ENCODE results near the gene TUFT1. TPM values are rescaled to one million over a fixed set of nuclear protein-coding genes. Genes with fewer than 3 reads are reported as not detected.

The TUFT1 gene
- total RNA-seq, 2 experiments from 2014 or later = 4.5 to 4.9 TPM

GRCh38 chr1:151504759-151505158 lies 35.4 kb upstream of the TUFT1 start:
- H3K27ac Mint-ChIP-seq = no peak overlapping the region
- POLR2A ChIA-PET = no interaction called here
- CTCF ChIA-PET = no interaction called here
- no peak for DNase-seq
- peaks cover 8% of the 10 kb centered on the region for H3K4me1 Mint-ChIP-seq
- H3K27me3 Mint-ChIP-seq = peaks cover 12% of the 10 kb centered on the region
- H3K9me3 Mint-ChIP-seq = no peaks in the 10 kb centered on the region
- no peak overlapping the region for H3K4me3 Mint-ChIP-seq
- no peaks in the 10 kb centered on the region for H3K36me3 Mint-ChIP-seq (ENCODE audit: low read depth)

- peaks cover 20% of the 10 kb centered on the region for H3K27me3 Mint-ChIP-seq
- POLR2A ChIA-PET = no interaction called here
Observed at GRCh38 chr1:151508833-151509232, 31.3 kb upstream of the TUFT1 start.

GRCh38 chr1:151509350-151510019 lies 30.6 kb upstream of the TUFT1 start:
- Mint-ChIP-seq H3K27me3 (peaks cover 22% of the 10 kb centered on the region), H3K4me3 (no peak overlapping the region), H3K36me3 (ENCODE audit: low read depth) (no peaks in the 10 kb centered on the region), H3K27ac (no peak overlapping the region), H3K4me1 (peaks cover 26% of the 10 kb centered on the region), H3K9me3 (no peaks in the 10 kb centered on the region)
- ChIA-PET POLR2A (no interaction called here), CTCF (interaction anchor here (1.5 to 2.1 kb wide), 2 partner anchors 15 to 24 kb away, joined by 4 to 6 read pairs; no protein-coding TSS in a partner anchor)
- no peak for DNase-seq

More at GRCh38 chr1:151508833-151509232, 31.3 kb upstream of the TUFT1 start:
- DNase-seq = no peak
- CTCF ChIA-PET = no interaction called here
- Mint-ChIP-seq H3K4me1 (peaks cover 23% of the 10 kb centered on the region), H3K4me3 (no peak overlapping the region), H3K9me3 (no peaks in the 10 kb centered on the region), H3K36me3 (ENCODE audit: low read depth) (no peaks in the 10 kb centered on the region), H3K27ac (no peak overlapping the region)

GRCh38 chr1:151510020-151510405 lies 30.1 kb upstream of the TUFT1 start:
- DNase-seq = no peak
- H3K27me3 Mint-ChIP-seq = peaks cover 22% of the 10 kb centered on the region
- peak overlapping the region; percentile 83 for H3K4me3 Mint-ChIP-seq
- no peaks in the 10 kb centered on the region for H3K36me3 Mint-ChIP-seq (ENCODE audit: low read depth)
- no peaks in the 10 kb centered on the region for H3K9me3 Mint-ChIP-seq
- ChIA-PET POLR2A (interaction anchor here (1.3 kb wide), 1 partner anchor 25 kb away, joined by 3 read pairs; no protein-coding TSS in a partner anchor), CTCF (interaction anchor here (1.2 to 2.1 kb wide), 3 partner anchors 10 to 23 kb away, joined by 4 to 6 read pairs (median 5); no protein-coding TSS in a partner anchor)
- H3K27ac Mint-ChIP-seq = no peak overlapping the region
- peaks cover 26% of the 10 kb centered on the region for H3K4me1 Mint-ChIP-seq

DNA sequence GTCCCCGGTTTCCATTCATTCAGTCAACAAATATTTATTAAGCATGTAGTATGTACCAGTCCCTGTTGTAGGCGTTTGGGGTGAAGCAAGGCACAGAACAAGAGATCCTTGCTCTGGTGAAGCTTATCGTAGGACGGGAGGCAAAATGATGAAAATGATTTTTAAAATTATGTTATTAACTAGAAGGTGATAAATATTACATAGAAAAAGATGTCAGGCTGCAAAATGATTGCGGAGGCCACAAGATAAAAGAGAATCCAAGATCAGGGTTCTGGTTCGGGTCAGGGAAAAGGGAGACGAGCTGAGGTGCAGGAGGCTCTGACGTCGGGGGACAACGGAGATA lies 29.5 kb upstream of the TUFT1 start:
- no peak for DNase-seq
- peak overlapping the region; percentile 83 for H3K4me3 Mint-ChIP-seq
- H3K4me1 Mint-ChIP-seq = peaks cover 26% of the 10 kb centered on the region
- CTCF ChIA-PET = interaction anchor here (1.0 to 2.1 kb wide), 5 partner anchors 9 to 66 kb away, joined by 3 to 6 read pairs (median 4); no protein-coding TSS in a partner anchor
- no peaks in the 10 kb centered on the region for H3K36me3 Mint-ChIP-seq (ENCODE audit: low read depth)
- peaks cover 22% of the 10 kb centered on the region for H3K27me3 Mint-ChIP-seq
- H3K27ac Mint-ChIP-seq = no peak overlapping the region
- H3K9me3 Mint-ChIP-seq = no peaks in the 10 kb centered on the region
- POLR2A ChIA-PET = interaction anchor here (1.1 to 1.4 kb wide), 3 partner anchors 25 to 65 kb away, joined by 3 to 4 read pairs (median 3); no protein-coding TSS in a partner anchor

- Mint-ChIP-seq H3K27ac (no peak within 1 kb of the TSS), H3K4me3 (peak within 1 kb of the TSS; percentile 83), H3K36me3 (ENCODE audit: low read depth) (no peaks in the 10 kb centered on the region), H3K4me1 (peaks cover 24% of the 10 kb centered on the region), H3K9me3 (no peaks in the 10 kb centered on the region), H3K27me3 (peaks cover 18% of the 10 kb centered on the region)
- CTCF ChIA-PET = interaction anchor here (1.0 to 2.1 kb wide), 5 partner anchors 9 to 67 kb away, joined by 3 to 6 read pairs (median 4); no protein-coding TSS in a partner anchor
- DNase-seq = peak; percentile 85
- POLR2A ChIA-PET = interaction anchor here (0.6 to 1.4 kb wide), 4 partner anchors 26 to 64 kb away, joined by 3 to 4 read pairs (median 3); no protein-coding TSS in a partner anchor
Observed at GRCh38 chr1:151510957-151511635, 29.0 kb upstream of the TUFT1 start, which contains the start of gene CGN. Gene CGN (plus strand): TSS chr1:151511387. CDS start chr1:151518520, 7,133 bp downstream.

GRCh38 chr1:151511636-151512215 lies 28.4 kb upstream of the TUFT1 start:
- Mint-ChIP-seq H3K4me1 (peaks cover 24% of the 10 kb centered on the region), H3K27ac (no peak overlapping the region), H3K27me3 (peaks cover 15% of the 10 kb centered on the region), H3K36me3 (ENCODE audit: low read depth) (no peaks in the 10 kb centered on the region), H3K9me3 (no peaks in the 10 kb centered on the region), H3K4me3 (peak overlapping the region; percentile 83)
- ChIA-PET CTCF (interaction anchor here (1.0 to 2.1 kb wide), 3 partner anchors 22 to 67 kb away, joined by 3 to 6 read pairs (median 4); no protein-coding TSS in a partner anchor), POLR2A (interaction anchor here (0.6 to 1.4 kb wide), 3 partner anchors 9 to 57 kb away, joined by 3 to 4 read pairs (median 3); no protein-coding TSS in a partner anchor)
- peak; percentile 21 for DNase-seq

DNA sequence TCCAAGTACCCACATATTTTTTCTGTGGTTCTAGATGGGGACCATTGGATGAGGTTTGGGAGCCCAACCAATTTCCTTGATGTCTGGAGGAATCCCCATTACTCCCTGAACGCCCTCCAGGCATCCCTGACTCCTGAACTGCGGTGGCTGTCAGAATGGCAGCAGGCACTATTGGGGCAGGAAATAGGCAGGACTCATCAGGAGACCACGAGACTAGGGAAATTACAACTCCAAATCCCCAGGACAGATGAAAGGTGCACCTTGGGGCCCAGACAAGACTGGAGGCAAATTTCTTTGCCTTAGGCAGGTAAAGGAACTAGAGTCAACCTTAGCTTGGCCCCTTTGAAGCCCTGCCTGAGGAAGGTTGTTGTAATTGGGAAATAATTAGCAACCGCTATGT lies 27.8 kb upstream of the TUFT1 start:
- POLR2A ChIA-PET = interaction anchor here (1.0 kb wide), 1 partner anchor 9 kb away, joined by 3 read pairs; no protein-coding TSS in a partner anchor
- H3K36me3 Mint-ChIP-seq (ENCODE audit: low read depth) = no peaks in the 10 kb centered on the region
- CTCF ChIA-PET = interaction anchor here (1.5 kb wide), 1 partner anchor 68 kb away, joined by 4 read pairs; no protein-coding TSS in a partner anchor

GRCh38 chr1:151512801-151513625 lies 27.1 kb upstream of the TUFT1 start:
- Mint-ChIP-seq H3K9me3 (no peaks in the 10 kb centered on the region), H3K27ac (no peak overlapping the region), H3K36me3 (ENCODE audit: low read depth) (no peaks in the 10 kb centered on the region), H3K27me3 (peaks cover 11% of the 10 kb centered on the region), H3K4me1 (peaks cover 24% of the 10 kb centered on the region), H3K4me3 (peak overlapping the region; percentile 2)
- POLR2A ChIA-PET = no interaction called here
- DNase-seq = no peak
- CTCF ChIA-PET = no interaction called here

More for the DNA sequence above, 27.8 kb upstream of the TUFT1 start:
- Mint-ChIP-seq H3K4me3 (no peak overlapping the region), H3K4me1 (peaks cover 24% of the 10 kb centered on the region), H3K9me3 (no peaks in the 10 kb centered on the region), H3K27me3 (peaks cover 11% of the 10 kb centered on the region), H3K27ac (no peak overlapping the region)
- DNase-seq = no peak

- Mint-ChIP-seq H3K4me3 (peak overlapping the region; percentile 2), H3K27me3 (peaks cover 11% of the 10 kb centered on the region), H3K36me3 (ENCODE audit: low read depth) (no peaks in the 10 kb centered on the region), H3K27ac (no peak overlapping the region), H3K4me1 (peaks cover 24% of the 10 kb centered on the region), H3K9me3 (no peaks in the 10 kb centered on the region)
- CTCF ChIA-PET = no interaction called here
- DNase-seq = peak; percentile 20
- POLR2A ChIA-PET = no interaction called here
Observed at GRCh38 chr1:151513626-151514121, 26.4 kb upstream of the TUFT1 start.

DNA sequence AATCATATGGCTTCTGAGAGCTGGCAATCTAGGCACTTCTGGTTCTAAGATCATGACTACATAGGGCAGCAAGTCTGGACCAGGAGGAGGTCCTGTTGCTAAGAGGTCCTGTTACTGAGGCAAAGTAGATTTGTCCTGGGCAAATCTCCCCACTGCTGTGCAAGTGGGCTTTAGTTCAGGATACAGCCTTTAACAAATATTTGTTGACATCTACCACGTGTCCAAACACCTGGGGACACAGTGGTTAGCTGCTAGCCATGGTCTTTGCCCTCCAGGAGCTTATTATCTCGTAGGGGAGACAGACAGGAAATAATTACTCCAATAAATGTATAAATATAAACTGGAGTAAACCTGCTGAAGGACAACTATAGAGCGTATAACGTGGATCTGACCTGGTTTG lies 25.7 kb upstream of the TUFT1 start:
- Mint-ChIP-seq H3K27ac (no peak overlapping the region), H3K27me3 (peaks cover 11% of the 10 kb centered on the region), H3K4me3 (no peak overlapping the region), H3K36me3 (ENCODE audit: low read depth) (no peaks in the 10 kb centered on the region), H3K9me3 (no peaks in the 10 kb centered on the region), H3K4me1 (peaks cover 24% of the 10 kb centered on the region)
- no peak for DNase-seq
- ChIA-PET POLR2A (no interaction called here), CTCF (no interaction called here)

DNA sequence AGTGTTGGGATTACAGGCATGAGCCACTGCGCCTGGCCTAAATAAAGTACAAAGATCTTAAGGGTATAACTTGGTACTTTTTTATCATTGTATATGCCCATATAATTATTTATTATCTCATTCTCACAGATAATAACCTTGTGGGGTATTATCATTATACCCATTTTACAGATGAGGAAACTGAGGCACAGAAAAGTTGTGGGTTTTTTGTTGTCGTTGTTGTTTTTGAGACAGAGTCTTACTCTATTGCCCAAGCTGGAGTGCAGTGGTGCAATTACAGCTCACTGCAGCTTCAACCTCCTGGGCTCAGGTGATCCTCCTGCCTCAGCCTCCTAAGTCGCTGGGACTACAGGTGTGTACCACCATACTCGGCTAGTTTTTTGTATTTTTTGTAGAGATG lies 24.8 kb upstream of the TUFT1 start:
- Mint-ChIP-seq H3K4me3 (no peak overlapping the region), H3K27ac (no peak overlapping the region), H3K9me3 (no peaks in the 10 kb centered on the region), H3K36me3 (ENCODE audit: low read depth) (no peaks in the 10 kb centered on the region), H3K4me1 (peaks cover 24% of the 10 kb centered on the region), H3K27me3 (peaks cover 7% of the 10 kb centered on the region)
- ChIA-PET CTCF (no interaction called here), POLR2A (no interaction called here)
- no peak for DNase-seq
